HepG2 (cell line): Measurements from ENCODE around the gene ADH1B. TPM values are rescaled to one million over a fixed set of nuclear protein-coding genes. Genes with fewer than 3 reads are reported as not detected.

Source experiments
- ATAC-seq: fragments of 200-7000 bp; cut with Tn5 transposase; 3 replicates; pipeline ENCODE4 v1.9.1; 2020; ENCODE audit warnings: mild to moderate bottlenecking, moderate library complexity
- BruUV-seq: library from RNA; stranded (reverse); fragments of 400-500 nt; replicated peaks from 2 replicates; lab custom pipeline; 2021; lab: Mats Ljungman, UMichigan
- CTCF ChIA-PET: fragments of 300-600 bp; formaldehyde crosslinking; extraction: SDS; loops from one replicate; lab custom pipeline; 2021; ENCODE audit warnings: low total read pairs, inconsistent platforms, low intra/inter-chr PET ratio; lab: Yijun Ruan, JAX
- POLR2A ChIA-PET: fragments of 350-600 bp; sonication (Branson Sonifier 250); formaldehyde crosslinking; loops from one replicate; lab custom pipeline; 2020; ENCODE audit warnings: antibody characterized with exemption, inconsistent platforms; lab: Yijun Ruan, JAX
- DNase-seq: peaks from one replicate; pipeline ENCODE4 v3.0.0-alpha.2; 2015; ENCODE audit warnings: low spot score
- FAIRE-seq: peaks from 3 replicates; lab custom pipeline; 2011; peaks lifted over from hg19 to GRCh38; lab: Jason Lieb, UNC
- H2AFZ ChIP-seq: one replicate; pipeline ENCODE4 v1.6.1; 2011; ENCODE audit warnings: low read length, inconsistent platforms
- H3K27ac ChIP-seq: fragments of 300-600 bp; 3 replicates; pipeline ENCODE4 v1.8.0; 2011; ENCODE audit warnings: mixed run types, mild to moderate bottlenecking, mixed read lengths, low read length, inconsistent platforms; ENCODE audit not compliant: insufficient read depth; ENCODE audit errors: extremely low read length
- H3K27me3 ChIP-seq, 2 experiments: fragments of 200-600 bp in 1 of 2; 2 replicates in 1 of 2; 3 replicates in 1 of 2; pipeline versions ENCODE4 v1.6.0 to v1.8.0; 2011; ENCODE audit warnings: low read length in 2 of 2, mild to moderate bottlenecking in 2 of 2, moderate library complexity in 2 of 2, inconsistent platforms in 1 of 2; ENCODE audit not compliant: insufficient read depth in 2 of 2, control insufficient read depth in 1 of 2
- H3K36me3 ChIP-seq, 2 experiments: fragments of 200-600 bp in 1 of 2; replicated peaks in 1 of 2; 2 replicates in 1 of 2; 3 replicates in 1 of 2; pipeline versions ENCODE4 v1.5.1 to v1.8.0; 2011; ENCODE audit warnings: low read length in 2 of 2, inconsistent platforms in 1 of 2; ENCODE audit not compliant: insufficient read depth in 2 of 2, control insufficient read depth in 1 of 2
- H3K4me1 ChIP-seq: 2 replicates; pipeline ENCODE4 v1.5.1; 2012; ENCODE audit warnings: low read length, inconsistent platforms; ENCODE audit not compliant: insufficient read depth
- H3K4me2 ChIP-seq: 2 replicates; pipeline ENCODE4 v1.6.0; 2011; ENCODE audit warnings: low read depth, low read length, inconsistent platforms
- H3K4me3 ChIP-seq, 3 experiments: fragments of 200-600 bp in 1 of 3; sonication (generic), shearing (Covaris generic) in 1 of 3; replicated peaks in 1 of 3; 2 replicates each; pipeline ENCODE4 v1.5.1; 2011 to 2016; ENCODE audit warnings: low read length in 3 of 3, inconsistent platforms in 2 of 3, low read depth in 2 of 3, mild to moderate bottlenecking in 2 of 3, control low read depth in 1 of 3, mixed read lengths in 1 of 3; ENCODE audit not compliant: insufficient read depth in 1 of 3
- H3K79me2 ChIP-seq: one replicate; pipeline ENCODE4 v1.6.1; 2011; ENCODE audit warnings: low read length, inconsistent platforms; ENCODE audit not compliant: insufficient read depth
- H3K9ac ChIP-seq: 2 replicates; pipeline ENCODE4 v1.6.0; 2011; ENCODE audit warnings: mild to moderate bottlenecking, low read depth, low read length, inconsistent platforms; ENCODE audit not compliant: insufficient read depth
- H3K9me3 ChIP-seq: 2 replicates; pipeline ENCODE4 v1.5.1; 2012; ENCODE audit warnings: mild to moderate bottlenecking, low read length
- H4K20me1 ChIP-seq: 2 replicates; pipeline ENCODE4 v1.6.0; 2011; ENCODE audit warnings: inconsistent platforms, mild to moderate bottlenecking, low read length, moderate library complexity; ENCODE audit not compliant: insufficient read depth
- BORCS8-MEF2B ChIP-seq: sonication (generic); formaldehyde crosslinking; IDR thresholded peaks from 2 replicates; pipeline ENCODE4 v1.8.0; 2022; ENCODE audit warnings: mild to moderate bottlenecking, missing genetic modification reagents
- FOSL1 ChIP-seq: sonication (generic); formaldehyde crosslinking; IDR thresholded peaks from 2 replicates; pipeline ENCODE4 v1.9.0; 2021; ENCODE audit warnings: missing genetic modification reagents, borderline replicate concordance
- KAT2B ChIP-seq: fragments of 150-350 bp; IDR thresholded peaks from 2 replicates; pipeline ENCODE4 v1.6.1; 2014; ENCODE audit warnings: low read depth, low read length, borderline replicate concordance
- KMT2B ChIP-seq: IDR thresholded peaks from 2 replicates; pipeline ENCODE4 v1.6.1; 2016; ENCODE audit warnings: missing genetic modification reagents, missing compliant biosample characterization
- NFKBIZ ChIP-seq: IDR thresholded peaks from 2 replicates; pipeline ENCODE4 v1.6.1; 2018; ENCODE audit warnings: missing genetic modification reagents, missing compliant biosample characterization
- SNRNP70 ChIP-seq: fragments of 200-400 bp; formaldehyde crosslinking; IDR thresholded peaks from 2 replicates; pipeline ENCODE4 v1.6.1; 2017; ENCODE audit warnings: mild to moderate bottlenecking, low read depth, low read length, moderate library complexity
- SUZ12 ChIP-seq: fragments of 150-350 bp; IDR thresholded peaks from 2 replicates; pipeline ENCODE4 v1.6.1; 2014; ENCODE audit warnings: low read depth, low read length
- SYNCRIP ChIP-seq: fragments of 200-400 bp; formaldehyde crosslinking; IDR thresholded peaks from 2 replicates; pipeline ENCODE4 v1.6.1; 2018; ENCODE audit warnings: mild to moderate bottlenecking, low read depth, low read length; ENCODE audit not compliant: insufficient read depth
- ZBTB20 ChIP-seq: sonication (generic); formaldehyde crosslinking; IDR thresholded peaks from 2 replicates; pipeline ENCODE4 v1.8.1; 2023; ENCODE audit warnings: missing genetic modification reagents, low read depth, mild to moderate bottlenecking, borderline replicate concordance
- ZC3H4 ChIP-seq: sonication (generic); formaldehyde crosslinking; IDR thresholded peaks from 2 replicates; pipeline ENCODE4 v1.4.0; 2020; ENCODE audit warnings: missing genetic modification reagents, borderline replicate concordance
- ZMYM4 ChIP-seq: sonication (generic); formaldehyde crosslinking; IDR thresholded peaks from 2 replicates; pipeline ENCODE4 v1.8.1; 2023; ENCODE audit warnings: mild to moderate bottlenecking, missing genetic modification reagents
- ZNF251 ChIP-seq: sonication (generic); formaldehyde crosslinking; IDR thresholded peaks from 2 replicates; pipeline ENCODE4 v1.9.0; 2021; ENCODE audit warnings: mild to moderate bottlenecking, missing genetic modification reagents
- ZNF263 ChIP-seq: sonication (generic); formaldehyde crosslinking; IDR thresholded peaks from 2 replicates; pipeline ENCODE4 v1.4.0; 2020; ENCODE audit warnings: missing genetic modification reagents
- WGBS: methylation state at CpG from one replicate; pipeline ENCODE4 v1.1.6; 2017; ENCODE audit warnings: low lambda C conversion rate; 5-methylcytosine and 5-hydroxymethylcytosine counted together
- in situ Hi-C: cut with HindIII; loops from 2 replicates; pipeline ENCODE4 v1.10.0; 2017; ENCODE audit warnings: low pct_unique_long_range_greater_than_20kb; ENCODE audit not compliant: extremely low pct_ligation_motif_present
- intact Hi-C: fragments of 100-400 bp; cut with micrococcal nuclease; formaldehyde crosslinking; loops from one replicate; pipeline ENCODE4 v1.10.0; 2022; ENCODE audit not compliant: unreplicated experiment
- polyA plus RNA-seq, 8 experiments: library from polyadenylated mRNA; depleted of rRNA in 3 of 8; stranded (reverse) in 7 of 8; unstranded in 1 of 8; fragments of >200 nt; fragmentation: Illumina TruSeq in 4 of 8; extraction: Trizol in 4 of 8; gene quantifications; 2 replicates each; pipeline versions ENCODE4 v1.2.1 to v1.2.3, GENCODE V29; 2011 to 2016; ENCODE audit warnings: low read depth in 4 of 8, missing spikeins in 1 of 8, mixed read lengths in 1 of 8; ENCODE audit not compliant: insufficient read depth in 1 of 8
- total RNA-seq, 5 experiments: library from RNA; depleted of rRNA; stranded (reverse); fragments of >200 nt; fragmentation: Illumina TruSeq; extraction: Trizol; gene quantifications; 2 replicates each; pipeline ENCODE4 v1.2.3, GENCODE V29; 2016; ENCODE audit warnings: low read depth in 1 of 5
- TF ChIP-seq, protein P1 (sequence below): sonication (generic); formaldehyde crosslinking; IDR thresholded peaks from 2 replicates; pipeline ENCODE4 v1.4.0; 2020; ENCODE audit warnings: mild to moderate bottlenecking, missing genetic modification reagents
- TF ChIP-seq, protein P2 (sequence below): sonication (generic); formaldehyde crosslinking; conservative IDR thresholded peaks from 2 replicates; pipeline ENCODE4 v1.4.0; 2020; ENCODE audit warnings: missing genetic modification reagents
- TF ChIP-seq, protein P3 (sequence below): fragments of 450-650 bp; IDR thresholded peaks from 2 replicates; pipeline ENCODE4 v1.6.1; 2016
- TF ChIP-seq, protein P4 (sequence below): sonication (generic); formaldehyde crosslinking; IDR thresholded peaks from 2 replicates; pipeline ENCODE4 v1.5.0; 2020; ENCODE audit warnings: mild to moderate bottlenecking, missing genetic modification reagents, moderate library complexity

ADH1B gene
- total and polyA plus RNA-seq, 2 of the 13 experiments (the other 11 are each of a cell fraction or from before 2014, with no cell fraction given), result 0.05 to 0.40 TPM

DNA sequence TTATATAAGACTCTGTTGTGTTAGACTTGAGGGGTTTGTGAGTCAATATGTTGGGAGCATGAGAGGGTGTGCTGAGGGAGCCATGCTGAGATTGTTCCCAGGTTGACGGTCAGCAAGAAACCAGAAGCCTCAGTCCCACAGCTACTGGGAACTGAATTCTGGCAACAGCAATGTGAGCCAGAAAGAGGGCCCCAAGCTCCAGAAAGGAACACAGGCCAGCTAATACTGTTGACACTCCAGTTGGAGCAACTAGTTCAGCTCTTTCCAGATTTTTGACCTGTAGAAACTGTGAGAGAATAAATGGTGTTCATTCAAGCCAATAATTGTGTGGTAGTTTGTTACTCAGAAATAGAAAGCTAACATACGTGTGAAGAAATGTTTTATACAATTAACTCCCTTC is 47.5 kb downstream of the ADH1B start:
- H2AFZ ChIP-seq, result no peak overlapping the region
- H3K36me3 ChIP-seq, result no peaks in the 10 kb centered on the region
- no peak overlapping the region for H3K9ac ChIP-seq
- H3K4me3 ChIP-seq, result no peak overlapping the region
- H3K27ac ChIP-seq, result no peak overlapping the region
- H3K4me2 ChIP-seq, result no peak overlapping the region
- ChIA-PET POLR2A (no interaction called here), CTCF (no interaction called here)
- no peaks in the 10 kb centered on the region for H4K20me1 ChIP-seq
- ATAC-seq (no peak), DNase-seq (no peak), FAIRE-seq (no peak)
- intact Hi-C loops, result no loop called here
- H3K4me1 ChIP-seq, result no peaks in the 10 kb centered on the region
- no peaks in the 10 kb centered on the region for H3K9me3 ChIP-seq
- 59% methylated on average over 2 of the region's 2 CpGs for WGBS
- in situ Hi-C loops, result no loop called here
- H3K79me2 ChIP-seq, result no peaks in the 10 kb centered on the region
- BruUV-seq, result no TSS peak
- no peaks in the 10 kb centered on the region for H3K27me3 ChIP-seq
- TF ChIP-seq SNRNP70 (no peak), BORCS8-MEF2B (CRISPR knock-in tag) (no peak), ZMYM4 (CRISPR knock-in tag) (no peak), NFKBIZ (CRISPR knock-in tag) (no peak), SYNCRIP (no peak), ZC3H4 (no peak), ZNF263 (CRISPR knock-in tag) (no peak), ZNF251 (CRISPR knock-in tag) (no peak), SUZ12 (no peak), FOSL1 (CRISPR knock-in tag) (no peak), ZBTB20 (CRISPR knock-in tag) (no peak), KAT2B (no peak), KMT2B (no peak)
- TF ChIP-seq, protein P1, sequence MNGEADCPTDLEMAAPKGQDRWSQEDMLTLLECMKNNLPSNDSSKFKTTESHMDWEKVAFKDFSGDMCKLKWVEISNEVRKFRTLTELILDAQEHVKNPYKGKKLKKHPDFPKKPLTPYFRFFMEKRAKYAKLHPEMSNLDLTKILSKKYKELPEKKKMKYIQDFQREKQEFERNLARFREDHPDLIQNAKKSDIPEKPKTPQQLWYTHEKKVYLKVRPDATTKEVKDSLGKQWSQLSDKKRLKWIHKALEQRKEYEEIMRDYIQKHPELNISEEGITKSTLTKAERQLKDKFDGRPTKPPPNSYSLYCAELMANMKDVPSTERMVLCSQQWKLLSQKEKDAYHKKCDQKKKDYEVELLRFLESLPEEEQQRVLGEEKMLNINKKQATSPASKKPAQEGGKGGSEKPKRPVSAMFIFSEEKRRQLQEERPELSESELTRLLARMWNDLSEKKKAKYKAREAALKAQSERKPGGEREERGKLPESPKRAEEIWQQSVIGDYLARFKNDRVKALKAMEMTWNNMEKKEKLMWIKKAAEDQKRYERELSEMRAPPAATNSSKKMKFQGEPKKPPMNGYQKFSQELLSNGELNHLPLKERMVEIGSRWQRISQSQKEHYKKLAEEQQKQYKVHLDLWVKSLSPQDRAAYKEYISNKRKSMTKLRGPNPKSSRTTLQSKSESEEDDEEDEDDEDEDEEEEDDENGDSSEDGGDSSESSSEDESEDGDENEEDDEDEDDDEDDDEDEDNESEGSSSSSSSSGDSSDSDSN (CRISPR knock-in tag), result no peak
- TF ChIP-seq, protein P2, sequence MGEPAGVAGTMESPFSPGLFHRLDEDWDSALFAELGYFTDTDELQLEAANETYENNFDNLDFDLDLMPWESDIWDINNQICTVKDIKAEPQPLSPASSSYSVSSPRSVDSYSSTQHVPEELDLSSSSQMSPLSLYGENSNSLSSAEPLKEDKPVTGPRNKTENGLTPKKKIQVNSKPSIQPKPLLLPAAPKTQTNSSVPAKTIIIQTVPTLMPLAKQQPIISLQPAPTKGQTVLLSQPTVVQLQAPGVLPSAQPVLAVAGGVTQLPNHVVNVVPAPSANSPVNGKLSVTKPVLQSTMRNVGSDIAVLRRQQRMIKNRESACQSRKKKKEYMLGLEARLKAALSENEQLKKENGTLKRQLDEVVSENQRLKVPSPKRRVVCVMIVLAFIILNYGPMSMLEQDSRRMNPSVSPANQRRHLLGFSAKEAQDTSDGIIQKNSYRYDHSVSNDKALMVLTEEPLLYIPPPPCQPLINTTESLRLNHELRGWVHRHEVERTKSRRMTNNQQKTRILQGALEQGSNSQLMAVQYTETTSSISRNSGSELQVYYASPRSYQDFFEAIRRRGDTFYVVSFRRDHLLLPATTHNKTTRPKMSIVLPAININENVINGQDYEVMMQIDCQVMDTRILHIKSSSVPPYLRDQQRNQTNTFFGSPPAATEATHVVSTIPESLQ (CRISPR knock-in tag), result no peak
- TF ChIP-seq, protein P3, sequence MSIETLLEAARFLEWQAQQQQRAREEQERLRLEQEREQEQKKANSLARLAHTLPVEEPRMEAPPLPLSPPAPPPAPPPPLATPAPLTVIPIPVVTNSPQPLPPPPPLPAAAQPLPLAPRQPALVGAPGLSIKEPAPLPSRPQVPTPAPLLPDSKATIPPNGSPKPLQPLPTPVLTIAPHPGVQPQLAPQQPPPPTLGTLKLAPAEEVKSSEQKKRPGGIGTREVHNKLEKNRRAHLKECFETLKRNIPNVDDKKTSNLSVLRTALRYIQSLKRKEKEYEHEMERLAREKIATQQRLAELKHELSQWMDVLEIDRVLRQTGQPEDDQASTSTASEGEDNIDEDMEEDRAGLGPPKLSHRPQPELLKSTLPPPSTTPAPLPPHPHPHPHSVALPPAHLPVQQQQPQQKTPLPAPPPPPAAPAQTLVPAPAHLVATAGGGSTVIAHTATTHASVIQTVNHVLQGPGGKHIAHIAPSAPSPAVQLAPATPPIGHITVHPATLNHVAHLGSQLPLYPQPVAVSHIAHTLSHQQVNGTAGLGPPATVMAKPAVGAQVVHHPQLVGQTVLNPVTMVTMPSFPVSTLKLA, result no peak
- TF ChIP-seq, protein P4, sequence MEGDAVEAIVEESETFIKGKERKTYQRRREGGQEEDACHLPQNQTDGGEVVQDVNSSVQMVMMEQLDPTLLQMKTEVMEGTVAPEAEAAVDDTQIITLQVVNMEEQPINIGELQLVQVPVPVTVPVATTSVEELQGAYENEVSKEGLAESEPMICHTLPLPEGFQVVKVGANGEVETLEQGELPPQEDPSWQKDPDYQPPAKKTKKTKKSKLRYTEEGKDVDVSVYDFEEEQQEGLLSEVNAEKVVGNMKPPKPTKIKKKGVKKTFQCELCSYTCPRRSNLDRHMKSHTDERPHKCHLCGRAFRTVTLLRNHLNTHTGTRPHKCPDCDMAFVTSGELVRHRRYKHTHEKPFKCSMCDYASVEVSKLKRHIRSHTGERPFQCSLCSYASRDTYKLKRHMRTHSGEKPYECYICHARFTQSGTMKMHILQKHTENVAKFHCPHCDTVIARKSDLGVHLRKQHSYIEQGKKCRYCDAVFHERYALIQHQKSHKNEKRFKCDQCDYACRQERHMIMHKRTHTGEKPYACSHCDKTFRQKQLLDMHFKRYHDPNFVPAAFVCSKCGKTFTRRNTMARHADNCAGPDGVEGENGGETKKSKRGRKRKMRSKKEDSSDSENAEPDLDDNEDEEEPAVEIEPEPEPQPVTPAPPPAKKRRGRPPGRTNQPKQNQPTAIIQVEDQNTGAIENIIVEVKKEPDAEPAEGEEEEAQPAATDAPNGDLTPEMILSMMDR (CRISPR knock-in tag), result no peak
